GM19023 (cell line): ENCODE results near the gene GMDS.

ENCODE experiments used
- ATAC-seq: cut with Tn5 transposase; IDR thresholded peaks from one replicate; pipeline ENCODE4 v1.9.1; 2021; ENCODE audit warnings: mild to moderate bottlenecking, moderate library complexity; ENCODE audit not compliant: unreplicated experiment

The GMDS gene

GRCh38 chr6:2047855-2048254, 197.6 kb downstream of the GMDS start:
- no peak for ATAC-seq

- no peak for ATAC-seq
Measured at GRCh38 chr6:2044192-2044591, 201.2 kb downstream of the GMDS start.

- no peak for ATAC-seq
Measured at GRCh38 chr6:2042956-2043648, 202.3 kb downstream of the GMDS start.

DNA sequence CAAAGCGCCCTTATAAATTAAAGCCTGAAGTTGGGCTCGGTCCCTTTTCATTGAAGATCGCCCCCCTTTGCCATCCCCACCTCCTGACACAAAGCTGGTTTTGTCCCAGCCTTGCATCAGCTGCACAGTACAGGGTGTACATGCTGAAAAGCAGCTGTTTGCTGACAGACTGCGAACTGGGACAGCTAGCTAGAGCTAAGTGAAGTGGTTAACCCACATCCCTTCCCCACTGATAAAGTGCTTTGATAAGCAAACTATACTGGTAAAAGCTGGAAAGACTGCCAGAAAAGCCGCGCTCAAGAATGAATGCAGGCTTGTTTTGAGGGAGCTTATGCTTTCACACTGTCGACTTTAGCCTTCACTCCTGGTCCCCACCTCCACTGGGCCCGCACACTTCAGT, 207.3 kb downstream of the GMDS start:
- ATAC-seq: no peak

- ATAC-seq: no peak
Measured at GRCh38 chr6:2037237-2037926, 208.0 kb downstream of the GMDS start.

- no peak for ATAC-seq
Measured at GRCh38 chr6:2036710-2037023, 208.7 kb downstream of the GMDS start.

DNA sequence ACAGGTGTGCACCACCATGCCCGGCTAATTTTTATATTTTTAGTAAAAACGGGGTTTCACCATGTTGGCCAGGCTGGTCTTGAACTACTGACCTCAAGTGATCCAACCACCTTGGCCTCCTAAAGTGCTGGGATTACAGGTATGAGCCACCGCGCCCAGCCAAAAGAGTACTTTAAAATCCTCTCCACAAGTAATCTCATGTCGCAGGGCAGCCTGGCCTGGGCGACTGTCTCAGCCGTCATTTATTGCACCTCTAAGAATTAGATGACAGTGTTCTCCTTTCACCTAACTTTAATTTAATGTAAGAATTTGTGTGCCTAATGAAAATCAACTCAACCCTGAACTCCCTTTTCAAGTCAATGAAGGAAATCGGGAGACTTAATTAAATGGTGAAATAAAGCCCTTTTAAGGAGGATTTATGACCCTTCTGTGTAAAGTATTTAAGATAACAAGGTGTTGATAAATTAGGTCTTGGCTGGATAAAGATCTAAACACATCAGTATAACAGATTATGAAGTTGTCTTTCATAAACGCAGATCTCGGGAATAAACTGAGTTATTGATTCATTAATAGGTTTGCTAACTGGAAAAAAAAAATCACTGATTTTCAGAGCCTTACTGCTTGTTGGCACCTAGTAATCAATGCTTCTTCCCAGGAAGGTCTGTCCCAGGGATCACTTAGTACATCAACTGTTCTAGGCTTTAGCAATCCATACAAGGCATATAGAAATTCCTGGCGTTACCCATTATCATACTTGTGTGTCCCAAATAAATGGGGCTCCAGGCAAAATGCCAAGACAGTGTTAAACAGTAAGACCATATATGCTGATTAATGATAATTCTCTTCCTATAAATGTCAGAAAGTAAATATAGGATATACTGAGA, 209.3 kb downstream of the GMDS start:
- no peak for ATAC-seq

DNA sequence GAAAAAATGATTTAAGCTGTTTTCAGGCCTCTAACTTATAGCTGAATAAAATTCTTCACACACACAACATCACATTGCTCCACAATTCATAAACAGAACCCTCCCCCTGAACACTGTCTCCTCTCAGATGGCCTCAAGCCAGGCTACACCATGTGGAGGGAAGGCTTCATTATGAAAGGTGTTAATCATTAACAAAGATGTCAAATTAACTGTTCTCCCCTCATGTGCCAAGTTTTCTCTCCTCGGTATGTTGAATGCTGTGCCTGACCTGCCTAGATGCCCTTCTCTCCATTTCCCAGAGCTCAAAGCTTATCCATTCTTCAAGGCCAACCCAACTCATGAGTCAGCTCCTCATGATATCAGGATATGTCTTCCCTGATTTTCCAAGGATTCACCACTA, 210.4 kb downstream of the GMDS start:
- no peak for ATAC-seq

DNA sequence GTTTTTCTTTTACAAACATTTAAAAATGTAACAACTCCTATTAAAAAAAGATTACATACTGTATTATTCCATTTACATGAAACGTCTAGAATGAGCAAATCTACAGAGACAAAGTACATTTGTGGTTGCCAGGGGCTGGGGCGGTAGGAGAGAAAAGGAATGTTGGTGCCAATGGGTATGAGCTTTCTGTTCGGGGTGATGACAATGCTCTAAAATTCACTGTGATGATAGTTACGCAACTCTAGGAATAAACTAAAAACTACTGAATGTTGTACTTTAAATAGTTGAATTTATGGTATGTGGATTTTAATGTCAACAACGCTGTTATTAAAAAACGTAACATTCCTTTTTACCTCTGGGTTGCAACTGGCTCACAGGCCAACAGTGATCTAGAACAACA, 211.1 kb downstream of the GMDS start:
- no peak for ATAC-seq

GRCh38 chr6:2033544-2033943, 211.9 kb downstream of the GMDS start:
- ATAC-seq: no peak

DNA sequence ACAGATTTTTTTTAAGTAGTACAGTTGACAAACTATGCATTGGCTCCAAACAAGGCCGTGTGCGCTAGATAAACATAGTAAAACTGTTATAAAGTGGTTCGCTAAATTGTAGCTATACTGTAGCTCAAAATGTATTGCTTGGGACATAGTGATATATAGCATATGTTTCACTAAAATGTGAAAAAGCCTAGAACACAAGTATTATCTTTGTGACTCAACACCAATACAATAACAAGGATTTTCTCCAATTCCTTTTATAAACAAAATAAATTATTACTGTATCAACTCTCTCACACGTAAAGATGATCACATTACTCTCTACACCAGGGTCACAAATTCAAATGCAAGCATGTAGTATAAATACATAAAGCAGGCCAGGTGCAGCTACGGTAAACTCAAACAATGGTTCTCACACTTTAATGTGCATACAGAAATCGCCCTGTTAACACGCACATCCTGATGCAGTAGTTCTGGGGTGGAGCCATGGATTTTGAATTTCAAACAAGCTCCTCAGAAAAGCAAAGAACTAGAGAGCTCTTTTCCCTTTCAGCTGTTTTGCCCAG, 214.6 kb downstream of the GMDS start:
- ATAC-seq: no peak

GRCh38 chr6:2029952-2030351, 215.5 kb downstream of the GMDS start:
- ATAC-seq: no peak

DNA sequence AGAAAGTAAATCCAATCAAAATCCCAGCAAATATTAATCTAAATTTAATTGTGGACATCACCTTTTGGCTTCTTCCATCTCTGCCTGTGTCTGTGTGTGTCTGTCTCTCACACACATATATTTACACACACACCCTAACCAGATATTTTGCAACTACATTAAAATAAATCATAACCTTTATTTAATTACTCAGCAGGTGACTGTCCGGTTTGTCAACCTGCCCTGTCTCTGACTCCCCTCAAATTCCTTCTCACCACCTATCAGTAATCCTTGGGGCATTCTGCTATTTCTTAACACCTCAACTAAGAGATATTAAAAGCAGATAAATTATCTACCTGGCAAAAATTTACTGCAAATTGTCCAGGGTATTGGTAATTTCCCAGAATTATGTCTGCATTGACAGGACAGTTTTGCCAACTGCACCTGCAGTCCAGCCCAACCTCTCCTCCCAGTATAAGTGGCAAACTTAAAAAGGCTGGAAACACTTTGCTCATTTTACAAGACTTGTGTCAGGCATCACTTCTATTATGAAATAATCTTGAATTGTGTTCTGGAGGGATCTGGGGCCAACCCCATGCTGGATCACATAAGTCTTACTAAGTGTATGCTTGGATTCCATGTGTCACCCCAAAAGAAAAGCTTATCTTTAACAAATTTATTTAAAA, 216.1 kb downstream of the GMDS start:
- no peak for ATAC-seq

GRCh38 chr6:2028457-2029038, 216.9 kb downstream of the GMDS start:
- ATAC-seq: no peak

- ATAC-seq: no peak
Measured at GRCh38 chr6:2026133-2026532, 219.3 kb downstream of the GMDS start.

GRCh38 chr6:2021713-2022125, 223.7 kb downstream of the GMDS start:
- no peak for ATAC-seq

DNA sequence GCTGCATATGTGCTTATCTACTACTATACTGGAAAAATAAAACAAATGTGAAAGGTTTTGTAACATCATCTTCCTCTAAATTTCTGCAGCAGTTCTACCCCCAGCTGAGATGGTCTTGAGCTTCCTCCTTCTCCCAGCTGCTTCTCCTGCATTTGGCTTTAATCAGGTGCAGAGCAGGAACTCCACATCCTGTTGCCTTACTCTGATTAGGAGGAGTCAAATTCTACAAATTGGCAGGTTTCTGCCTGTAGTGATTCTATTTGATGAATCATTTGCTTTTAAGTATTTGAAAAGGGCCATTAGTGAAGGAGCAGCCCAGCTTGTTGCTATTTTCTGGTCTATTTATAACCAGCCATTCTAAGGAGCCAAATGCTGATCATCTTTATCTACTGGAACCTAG, 224.5 kb downstream of the GMDS start:
- ATAC-seq: no peak

GRCh38 chr6:2019051-2019450, 226.4 kb downstream of the GMDS start:
- ATAC-seq: no peak

- ATAC-seq: no peak
Measured at GRCh38 chr6:2016040-2016439, 229.4 kb downstream of the GMDS start.

DNA sequence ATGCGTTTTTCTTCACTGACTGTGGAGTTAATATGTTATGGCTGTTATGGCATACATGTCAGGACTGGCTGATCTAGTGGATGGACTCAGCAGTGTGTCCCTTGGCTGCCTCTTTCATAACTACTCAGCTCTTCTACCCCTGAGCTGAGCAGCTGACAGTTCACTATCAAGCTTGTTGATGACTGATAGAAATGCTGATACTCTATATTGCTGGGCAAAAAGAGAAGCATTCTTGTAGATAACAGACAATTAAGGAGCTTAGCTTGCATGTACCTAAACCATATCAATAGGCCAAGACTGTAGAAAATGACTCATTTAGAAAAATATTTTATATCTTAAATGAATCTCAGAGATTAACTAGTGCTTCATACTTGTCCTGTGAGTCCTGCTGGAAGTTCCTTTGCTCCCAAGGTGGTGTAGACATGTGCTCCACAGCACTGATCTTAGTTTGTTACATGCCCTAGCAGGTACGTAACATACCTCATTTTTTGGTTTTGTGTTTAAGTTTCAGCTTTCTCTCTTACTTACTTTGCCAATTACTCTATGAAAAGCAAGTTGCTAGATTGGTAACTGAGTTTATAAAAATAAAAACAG, 236.9 kb downstream of the GMDS start:
- ATAC-seq: no peak
